HG03520 (cell line): ENCODE data around the gene DDX10.

Source experiments
- ATAC-seq: cut with Tn5 transposase; IDR thresholded peaks from one replicate; pipeline ENCODE4 v1.9.1; 2021; ENCODE audit warnings: mild to moderate bottlenecking, moderate library complexity; ENCODE audit not compliant: unreplicated experiment

DDX10 gene

DNA sequence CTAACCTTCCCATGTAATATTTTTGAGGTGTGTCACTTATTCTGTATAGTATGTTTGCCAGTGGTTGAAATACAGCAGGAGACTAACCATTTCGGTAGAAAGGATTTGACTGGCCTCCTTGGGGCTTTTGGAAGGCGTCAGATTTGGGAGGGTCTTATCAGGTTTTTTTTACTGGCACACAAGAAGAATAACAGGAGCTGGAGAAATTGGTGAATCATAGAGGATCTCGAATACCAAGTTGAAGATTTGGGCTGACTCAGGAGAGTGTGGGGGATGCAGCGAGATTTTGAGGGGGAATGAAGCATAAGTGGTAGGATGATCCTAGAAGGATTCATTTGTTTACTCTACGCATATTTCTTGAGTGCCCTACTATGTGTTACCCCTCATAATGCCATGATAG, 200.5 kb downstream of the DDX10 start:
- ATAC-seq, result no peak

DNA sequence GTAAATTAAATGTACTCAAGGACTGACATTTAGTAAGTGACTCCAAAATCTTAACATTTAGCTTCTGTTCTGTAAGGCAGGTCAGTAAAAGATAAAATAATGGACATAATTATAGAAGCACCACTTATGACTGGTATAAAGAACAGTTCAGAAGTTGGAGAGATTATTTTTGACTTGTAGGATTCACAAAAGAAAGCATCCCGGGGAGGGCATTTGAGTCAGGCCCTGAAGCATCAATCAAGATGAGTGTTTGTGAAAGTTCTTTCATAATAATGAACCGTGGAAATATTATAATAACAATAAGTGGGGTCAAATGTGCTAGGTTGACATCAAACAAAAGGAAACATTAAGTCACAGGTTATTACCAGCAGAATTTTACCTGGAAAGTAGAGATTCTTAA, 201.9 kb downstream of the DDX10 start:
- ATAC-seq, result no peak

DNA sequence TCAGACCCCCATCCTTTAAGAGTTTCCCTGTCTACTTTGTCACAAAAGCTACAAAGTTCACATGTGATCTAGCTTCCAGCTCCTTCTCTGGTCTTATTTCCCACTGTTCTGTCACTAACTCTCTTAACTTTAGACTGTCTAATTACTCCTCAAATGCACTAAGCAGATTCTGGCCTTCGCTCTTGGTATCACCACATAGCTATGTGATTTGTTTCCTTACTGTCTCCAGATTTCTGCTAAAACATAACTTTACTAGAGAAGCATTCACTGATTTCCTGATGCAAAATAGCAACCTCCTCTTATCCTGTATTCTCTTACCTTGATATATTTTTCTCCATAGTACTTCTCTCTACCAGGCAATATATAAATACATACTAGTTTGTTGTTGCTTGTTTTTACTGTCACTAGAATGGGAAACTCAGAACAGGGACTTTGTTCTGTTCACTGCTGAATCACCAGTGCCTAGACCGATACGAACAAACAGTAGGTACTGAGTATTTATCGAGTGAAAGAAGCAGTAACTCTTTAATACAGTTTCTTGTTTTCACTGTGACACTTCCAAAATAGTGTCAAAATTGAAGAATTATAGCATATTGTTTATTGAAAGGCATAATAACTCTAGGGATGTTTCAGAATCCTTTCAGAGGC, 205.6 kb downstream of the DDX10 start:
- no peak for ATAC-seq

DNA sequence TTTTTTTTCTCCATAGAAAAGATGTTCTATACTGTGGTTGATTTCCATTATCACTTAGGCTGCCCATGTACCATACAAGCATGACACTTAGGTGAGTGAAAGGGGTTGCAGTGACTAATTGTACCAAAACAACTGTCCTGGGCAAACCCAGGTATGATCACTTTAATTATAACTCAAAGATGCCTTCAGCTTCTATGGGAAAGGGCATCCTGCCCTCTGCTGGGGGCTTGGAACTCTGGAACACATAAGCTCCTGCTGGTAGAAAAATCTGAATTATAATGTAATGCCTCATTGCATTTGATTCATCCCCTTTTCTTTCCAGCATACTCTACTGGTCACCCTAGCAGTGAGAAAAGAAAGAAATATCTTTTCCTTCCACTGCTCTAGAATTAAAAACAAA, 206.3 kb downstream of the DDX10 start:
- no peak for ATAC-seq

DNA sequence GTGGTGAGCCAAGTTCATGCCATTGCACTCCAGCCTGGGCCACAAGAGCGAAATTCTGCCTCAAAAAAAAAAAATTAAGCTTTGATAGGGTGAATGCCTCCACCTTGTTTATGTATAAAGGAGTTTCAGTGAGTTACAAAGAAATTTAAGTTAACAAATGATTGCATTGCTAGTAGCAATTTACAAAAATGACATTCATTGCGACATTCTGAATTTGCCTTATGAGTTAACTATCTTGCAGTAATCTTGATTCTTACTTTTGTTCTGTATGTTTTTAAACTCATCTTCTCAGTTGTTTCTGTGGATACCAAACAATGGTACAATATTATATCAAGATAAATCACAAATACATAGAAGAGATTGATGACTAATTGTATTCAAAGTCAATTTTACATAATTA, 207.0 kb downstream of the DDX10 start:
- ATAC-seq, result no peak

DNA sequence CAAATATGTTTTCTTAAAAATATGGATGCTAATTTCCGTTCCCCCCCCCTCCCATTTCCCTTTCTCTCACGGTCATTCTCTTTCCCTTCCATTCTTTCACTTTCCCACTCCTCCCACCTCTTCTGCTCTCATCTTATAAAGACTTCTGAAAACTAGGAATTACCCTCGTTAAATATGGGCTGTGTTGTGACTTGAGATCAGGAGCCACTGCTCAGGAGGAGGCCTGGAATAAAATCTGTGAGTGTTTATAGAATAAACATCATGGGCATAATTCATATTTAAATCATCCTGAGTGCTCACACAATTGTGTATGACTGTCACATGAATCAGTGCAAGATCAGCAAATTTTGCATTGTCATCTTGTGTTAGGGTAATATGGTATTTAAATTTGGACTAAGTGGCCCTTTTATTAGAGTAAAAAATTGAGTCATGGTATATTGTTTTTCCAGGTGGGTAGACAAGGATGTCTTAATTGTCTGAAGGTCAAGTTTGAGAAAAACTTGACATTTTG, 208.0 kb downstream of the DDX10 start:
- no peak for ATAC-seq

DNA sequence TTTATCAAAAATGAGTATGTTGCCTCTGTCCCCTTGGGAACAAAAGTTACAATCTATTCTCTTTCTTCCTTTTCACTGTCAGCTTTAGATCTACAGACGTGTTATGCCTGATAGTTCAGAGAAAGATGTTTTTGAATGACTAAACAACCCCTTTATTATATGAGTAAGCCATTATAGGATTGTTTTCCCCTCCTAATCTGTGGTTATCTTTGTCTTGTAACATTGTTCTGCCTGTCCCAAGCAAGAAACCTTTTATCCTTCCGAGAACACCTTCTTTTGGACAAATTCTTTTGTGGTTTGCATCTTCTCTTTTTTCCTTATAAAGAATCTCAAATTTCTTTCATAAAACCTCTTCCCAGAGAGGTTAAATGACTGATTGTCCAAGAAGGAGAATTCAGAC, 208.4 kb downstream of the DDX10 start:
- ATAC-seq, result no peak

DNA sequence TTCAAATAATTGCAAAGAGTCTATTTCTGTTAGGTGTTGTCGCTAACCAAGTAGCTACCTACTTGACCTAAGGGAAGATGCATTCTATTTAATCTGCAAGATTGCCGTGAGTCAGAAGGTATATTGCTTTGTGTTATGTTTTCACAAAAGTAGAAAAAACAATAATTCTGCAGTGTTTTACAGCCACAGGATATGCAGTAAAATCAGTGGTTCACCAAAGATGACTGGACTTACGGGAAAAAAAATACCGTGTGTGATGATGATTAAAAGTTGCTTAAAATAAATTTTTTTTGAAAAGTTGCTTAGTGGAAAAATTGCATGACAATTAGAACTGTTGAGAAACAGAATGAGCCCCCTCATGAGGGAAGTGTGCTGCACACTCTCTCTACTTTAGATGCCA, 209.1 kb downstream of the DDX10 start:
- no peak for ATAC-seq

DNA sequence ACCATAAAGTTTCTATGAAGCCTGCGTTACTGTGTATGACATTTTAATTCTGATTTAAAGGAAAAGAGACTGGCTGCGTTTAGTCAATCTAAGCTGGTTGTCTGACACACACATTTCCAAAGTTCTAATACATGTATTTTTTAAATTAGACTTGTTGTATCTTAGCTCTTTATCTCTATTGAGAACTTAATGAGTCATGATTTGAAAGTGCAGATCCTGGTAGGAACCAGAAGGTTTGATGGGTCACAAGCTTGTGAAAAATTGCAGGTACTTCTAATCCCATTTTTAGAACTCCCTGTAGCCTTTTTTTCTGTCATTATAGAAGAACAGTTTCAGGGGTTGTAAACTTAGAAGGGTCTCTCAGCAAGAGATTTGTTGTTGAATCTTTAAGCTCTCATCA, 210.3 kb downstream of the DDX10 start:
- ATAC-seq, result no peak

DNA sequence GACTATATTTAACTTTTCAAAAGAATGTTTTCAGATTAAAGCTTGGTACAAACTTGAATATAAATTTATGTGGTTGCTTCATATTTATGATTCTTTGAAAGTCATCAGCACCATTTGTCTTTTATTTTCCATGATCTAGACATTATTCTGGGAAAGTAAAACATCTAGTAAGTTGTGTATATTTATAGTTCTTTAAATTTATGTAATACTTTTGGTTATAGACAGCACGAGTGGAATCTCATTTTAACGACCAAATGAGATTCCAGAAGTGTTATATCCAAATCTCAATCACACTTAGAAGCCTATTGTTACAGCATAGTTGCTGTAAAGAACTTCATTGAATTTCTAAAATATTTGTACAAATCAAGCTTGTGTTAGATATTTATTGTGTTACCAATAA, 212.3 kb downstream of the DDX10 start:
- ATAC-seq, result no peak

DNA sequence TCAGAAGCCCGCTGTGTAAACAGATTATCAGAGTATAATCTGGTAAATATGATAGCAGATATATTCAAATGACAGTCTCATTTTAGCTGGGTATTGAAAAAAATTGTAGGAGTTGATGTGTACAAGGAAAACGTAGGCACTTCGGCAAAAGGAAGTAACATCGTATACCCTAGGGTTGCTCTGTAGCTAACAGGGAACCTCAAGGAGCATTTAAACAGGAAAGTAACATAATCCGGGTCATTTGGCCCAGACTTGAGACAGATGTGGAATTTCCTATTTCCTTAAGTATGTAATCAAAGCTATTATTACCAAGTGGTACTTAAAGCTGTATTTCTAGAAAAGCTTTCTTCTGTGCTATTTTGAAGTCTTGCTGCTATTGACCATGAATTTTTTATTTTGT, 215.6 kb downstream of the DDX10 start:
- ATAC-seq, result no peak

DNA sequence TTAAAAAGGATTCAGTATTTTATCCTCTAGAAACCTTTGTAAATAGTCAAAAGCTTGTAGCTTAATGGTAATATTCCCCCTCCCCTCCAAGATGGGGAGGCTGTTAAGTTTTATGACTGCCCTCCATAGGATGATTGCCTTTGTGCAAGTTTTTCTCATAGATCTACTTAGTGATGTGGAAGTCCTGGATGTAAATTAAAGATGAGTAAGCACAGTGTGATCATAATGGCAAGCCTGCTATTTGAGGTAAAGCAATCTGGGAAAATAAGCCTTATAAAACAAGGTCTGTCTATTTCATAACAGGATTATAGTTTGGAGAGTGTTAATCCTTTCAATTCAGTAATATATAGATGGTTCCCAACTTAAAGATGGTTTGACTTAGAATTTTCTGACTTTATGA, 216.3 kb downstream of the DDX10 start:
- ATAC-seq, result no peak

DNA sequence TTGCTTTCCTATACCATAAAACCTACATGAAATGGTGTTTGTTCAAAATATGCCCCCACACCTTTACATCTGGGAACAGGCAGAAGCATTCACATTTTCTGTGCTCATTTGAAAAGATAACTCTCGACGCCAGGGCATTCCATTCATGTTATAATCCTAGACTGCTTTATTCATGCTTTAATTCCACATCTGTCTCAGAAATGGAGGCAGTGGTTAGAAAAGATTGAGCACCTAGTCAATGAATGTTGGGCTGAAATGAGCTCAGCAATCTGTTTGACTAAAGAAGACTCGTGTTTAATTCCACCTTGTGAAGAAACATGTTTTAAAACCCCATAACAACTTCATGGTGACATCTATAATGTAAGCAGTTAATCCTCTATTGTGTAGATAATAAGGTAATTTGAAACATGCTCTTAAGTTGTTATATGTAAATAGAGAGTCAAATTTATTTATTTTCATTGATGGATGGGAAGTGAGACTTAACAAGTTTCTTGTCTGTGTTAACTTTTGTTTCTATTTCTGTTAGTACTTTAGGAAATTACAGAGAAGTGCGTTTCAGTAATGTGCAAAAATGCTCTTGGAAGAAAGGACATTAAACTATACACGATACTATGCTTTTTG, 217.5 kb downstream of the DDX10 start:
- ATAC-seq, result no peak

DNA sequence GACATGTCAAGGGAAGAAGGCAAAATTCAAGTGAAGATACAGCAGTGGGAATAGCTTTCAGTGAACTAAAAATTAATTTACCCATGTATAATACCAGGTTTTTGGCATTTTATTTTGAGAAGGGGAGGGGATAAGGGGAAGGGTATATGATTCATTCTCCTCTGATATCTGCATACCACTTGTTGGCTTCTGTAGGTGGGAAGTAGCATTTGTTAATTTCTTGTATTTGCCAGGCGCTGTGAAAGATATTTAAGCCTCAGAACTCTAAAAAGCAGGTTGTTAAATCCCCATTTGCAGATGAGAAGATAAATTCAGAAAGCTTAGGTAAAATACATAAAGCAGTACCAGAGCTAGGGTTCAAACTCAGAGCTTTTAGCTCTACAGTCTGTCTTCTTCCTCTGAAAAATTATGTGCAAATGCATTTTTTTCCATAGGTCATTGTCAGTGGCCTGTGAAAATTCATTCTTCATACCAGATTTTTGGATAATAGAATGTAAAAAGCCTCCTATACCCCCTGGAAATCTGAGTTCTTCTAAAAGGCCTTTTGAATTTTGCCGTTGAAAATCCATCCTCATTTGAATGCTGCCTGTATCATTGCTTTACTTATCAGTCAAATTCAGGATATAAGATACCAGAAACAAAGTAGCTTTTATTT, 221.3 kb downstream of the DDX10 start:
- ATAC-seq, result no peak

DNA sequence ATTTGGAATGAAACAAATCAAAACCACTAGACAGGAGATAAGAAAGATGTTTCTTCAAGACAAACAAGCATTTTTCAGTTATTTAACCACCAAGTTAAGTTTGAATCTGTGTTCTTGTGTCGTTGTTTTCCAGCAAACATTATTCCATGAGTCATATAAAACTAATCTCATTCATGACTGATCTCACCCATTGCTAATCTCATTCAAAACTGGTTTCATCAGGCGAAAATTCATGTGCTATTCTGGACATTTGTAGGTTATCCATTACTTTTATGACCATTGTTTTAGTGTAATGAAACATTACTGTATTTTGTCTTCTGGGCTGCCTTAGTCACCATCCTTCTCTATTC, 221.8 kb downstream of the DDX10 start:
- no peak for ATAC-seq

DNA sequence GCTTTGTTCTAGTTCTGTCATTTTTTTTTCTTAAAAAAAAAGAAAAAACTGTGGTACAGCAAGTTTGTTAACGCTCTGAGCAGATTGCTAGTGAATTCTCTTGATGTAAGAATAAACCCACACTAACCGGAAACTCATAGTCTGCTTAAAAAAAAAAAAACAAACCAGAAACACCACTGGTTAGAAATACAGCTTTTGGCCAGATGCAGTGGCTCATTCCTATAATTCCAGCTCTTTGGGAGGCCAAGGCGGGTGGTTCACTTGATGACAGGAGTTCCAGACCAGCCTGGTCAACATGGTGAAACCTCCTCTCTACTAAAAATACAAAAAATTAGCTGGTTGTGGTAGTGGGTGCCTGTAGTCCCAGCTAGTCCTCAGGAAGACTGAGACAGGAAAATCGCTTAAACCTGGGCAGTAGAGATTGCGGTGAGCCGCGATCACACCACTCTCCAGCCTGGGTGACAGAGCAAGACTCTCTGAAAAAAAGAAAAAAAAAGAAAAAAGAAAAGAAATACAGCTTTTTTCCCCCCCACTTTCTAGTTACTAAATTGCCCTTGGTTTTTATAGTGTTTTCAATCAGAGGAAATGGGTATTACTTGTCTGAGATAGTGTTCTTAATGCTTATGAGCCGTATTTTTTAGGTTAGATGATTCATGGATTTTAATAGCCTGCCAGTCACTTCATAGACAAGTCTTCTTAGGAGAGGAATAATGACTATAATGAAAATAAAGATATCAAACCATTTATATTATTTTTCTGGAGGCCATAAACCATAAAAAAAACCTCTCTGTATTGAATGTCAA, 222.8 kb downstream of the DDX10 start:
- ATAC-seq, result no peak

DNA sequence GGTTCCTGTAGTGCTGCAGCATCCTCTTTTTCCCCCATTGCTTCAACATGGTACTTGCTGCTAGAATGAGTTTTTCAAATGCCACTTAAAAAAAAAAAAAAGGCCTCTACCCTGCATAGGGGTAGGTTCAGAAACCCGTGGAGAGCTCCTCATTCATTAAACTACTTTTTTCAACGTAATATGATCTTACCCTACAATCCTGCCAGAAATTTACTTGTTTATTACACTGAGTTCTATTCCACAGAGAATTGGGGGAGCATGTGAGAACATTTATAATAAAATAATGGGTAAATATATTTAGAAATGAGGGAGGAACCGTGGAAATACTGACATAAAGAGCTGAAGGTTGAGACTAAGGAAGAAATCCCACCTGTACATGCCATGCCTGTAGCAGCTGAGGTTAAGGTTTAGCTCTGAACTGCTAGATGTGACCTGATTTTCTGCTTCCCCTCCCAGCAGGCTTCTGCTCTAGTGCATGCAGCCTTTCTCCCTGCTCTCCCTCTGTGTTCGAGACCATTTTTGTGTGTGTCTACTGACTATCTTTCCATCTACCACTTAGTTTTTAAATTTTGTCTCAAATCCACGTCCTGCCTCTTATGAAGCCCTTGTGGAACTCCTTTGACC, 225.7 kb downstream of the DDX10 start:
- ATAC-seq, result no peak

DNA sequence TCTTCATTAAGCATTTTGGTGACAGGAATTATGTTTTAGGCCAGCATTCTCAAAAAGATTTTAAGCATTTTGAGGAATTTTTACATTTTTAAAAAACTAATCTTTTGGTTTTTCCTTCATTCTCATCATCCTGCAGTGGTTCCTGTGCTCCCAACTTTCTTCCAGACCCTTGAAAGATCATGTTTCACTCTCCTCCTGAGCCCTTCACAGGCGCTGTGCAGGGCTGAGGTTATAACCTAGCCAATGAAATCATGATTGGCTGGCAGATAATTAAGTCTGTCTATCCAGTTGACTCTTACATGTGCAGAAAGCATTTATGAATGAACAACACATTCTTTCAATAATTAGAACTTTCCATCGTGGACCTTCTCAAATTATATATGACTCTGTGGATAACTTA, 226.3 kb downstream of the DDX10 start:
- no peak for ATAC-seq

DNA sequence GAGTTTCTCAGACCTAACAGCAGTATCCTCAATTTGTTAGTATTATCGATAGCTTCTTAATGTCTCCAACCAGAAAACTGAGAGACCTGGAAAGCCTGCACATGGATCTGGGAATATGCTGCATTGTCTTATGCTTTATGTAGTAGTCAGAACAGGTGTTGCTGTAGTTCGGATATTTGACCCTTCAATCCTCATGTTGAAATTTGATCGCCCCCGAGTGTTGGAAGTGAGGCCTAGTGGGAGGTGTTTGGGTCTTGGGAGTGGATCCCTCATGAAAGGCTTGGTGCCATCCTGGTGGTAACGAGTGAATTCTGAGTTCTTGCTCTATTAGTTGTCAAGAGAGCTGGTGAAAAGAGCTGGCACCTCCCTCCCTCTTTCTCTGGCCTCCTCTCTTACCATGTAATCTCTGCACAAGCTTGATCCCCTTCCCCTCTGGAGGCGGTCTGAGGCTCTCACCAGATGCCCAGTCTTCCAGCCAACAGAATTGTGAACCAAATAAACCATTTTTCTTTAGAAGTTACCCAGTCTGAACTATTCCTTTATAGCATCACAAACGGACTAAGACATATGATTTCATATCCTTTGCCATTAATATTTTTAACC, 227.1 kb downstream of the DDX10 start:
- ATAC-seq, result no peak

DNA sequence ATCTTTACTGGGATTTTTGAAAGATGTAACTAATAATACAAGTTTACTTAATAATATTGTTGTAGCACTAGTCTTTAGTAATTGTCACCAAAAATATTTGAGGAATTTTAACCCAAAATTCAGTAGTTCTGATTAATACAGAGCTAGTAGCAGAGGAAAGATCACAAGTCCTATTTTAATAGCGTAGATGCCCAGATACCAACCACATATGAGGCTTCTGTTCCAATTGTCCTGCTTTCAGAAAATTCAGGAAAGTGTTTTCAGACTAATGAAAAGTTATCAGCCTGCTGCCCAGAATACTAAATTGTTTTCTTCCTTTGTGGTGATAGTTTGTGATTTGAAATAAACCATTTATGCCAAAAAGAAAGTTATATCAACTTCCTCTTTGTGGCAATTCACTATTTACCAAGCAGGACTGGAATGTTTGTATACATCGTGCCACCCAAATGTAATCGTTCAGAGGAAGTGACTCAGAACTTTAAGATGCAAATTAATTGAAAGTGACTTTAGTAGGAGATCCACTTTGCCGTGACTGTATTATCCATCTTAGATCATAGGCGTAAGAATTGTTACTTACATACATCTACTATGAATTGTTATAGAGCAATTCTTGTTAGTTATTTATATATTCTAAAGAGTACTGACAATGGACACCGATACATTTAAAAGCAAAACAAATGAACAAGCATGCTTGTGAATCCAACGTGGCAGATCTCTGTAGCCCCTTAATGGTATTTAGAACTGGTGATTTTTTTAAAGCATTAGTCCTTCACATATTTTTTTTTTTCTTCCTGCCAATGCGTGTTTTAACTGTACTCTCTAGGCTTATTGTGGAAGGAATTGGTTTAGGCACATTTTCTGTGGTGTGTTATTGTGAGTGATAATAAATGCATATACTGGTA, 231.0 kb downstream of the DDX10 start:
- ATAC-seq, result peak; percentile 56
